Left hindlimb (tissue), 1 donor: ENCODE results near the gene MACF1.

Experiments
- DNase-seq: peaks from one replicate; pipeline ENCODE4 v3.0.0-alpha.2; 2018

MACF1 gene

DNA sequence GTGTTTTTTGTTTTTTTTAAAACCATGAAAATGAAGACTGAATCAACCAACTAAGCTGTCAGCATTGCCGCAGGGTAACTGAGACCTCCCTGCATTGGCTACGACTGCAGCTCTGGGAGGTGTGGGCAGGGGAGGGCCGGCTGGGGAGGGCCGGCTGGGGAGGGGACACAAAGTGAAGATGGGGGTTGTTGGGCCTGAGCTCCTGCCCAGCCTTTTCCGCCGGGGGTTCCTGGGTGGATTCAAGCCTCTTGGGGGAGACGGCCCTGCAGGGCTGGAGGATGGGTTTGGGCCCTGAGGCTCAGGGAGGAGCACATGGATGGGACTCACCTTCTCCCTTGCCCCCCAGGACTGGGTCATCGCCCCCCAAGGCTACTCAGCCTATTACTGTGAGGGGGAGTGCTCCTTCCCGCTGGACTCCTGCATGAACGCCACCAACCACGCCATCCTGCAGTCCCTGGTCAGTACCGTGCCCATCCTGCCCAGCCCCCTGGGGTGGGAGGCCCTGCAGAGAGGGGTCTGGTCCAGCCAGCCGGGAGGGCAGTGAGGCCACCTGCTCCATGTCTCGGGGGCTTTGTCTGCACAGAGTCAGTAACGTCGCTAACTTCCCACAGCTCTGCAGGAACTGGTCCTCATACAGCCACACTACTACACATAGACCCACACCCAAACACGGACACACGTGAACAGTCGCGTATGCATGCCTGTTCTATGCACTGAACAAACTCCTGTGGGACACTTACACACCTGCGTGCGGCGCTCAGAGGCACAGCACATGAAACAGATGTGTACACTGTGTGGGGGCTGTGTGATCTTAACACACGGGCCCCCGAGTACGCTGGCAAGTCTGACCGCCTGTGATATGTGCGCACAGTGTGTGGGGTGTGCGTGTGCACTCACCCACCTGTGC is 318.4 kb downstream of the MACF1 start:
- no peak for DNase-seq

DNA sequence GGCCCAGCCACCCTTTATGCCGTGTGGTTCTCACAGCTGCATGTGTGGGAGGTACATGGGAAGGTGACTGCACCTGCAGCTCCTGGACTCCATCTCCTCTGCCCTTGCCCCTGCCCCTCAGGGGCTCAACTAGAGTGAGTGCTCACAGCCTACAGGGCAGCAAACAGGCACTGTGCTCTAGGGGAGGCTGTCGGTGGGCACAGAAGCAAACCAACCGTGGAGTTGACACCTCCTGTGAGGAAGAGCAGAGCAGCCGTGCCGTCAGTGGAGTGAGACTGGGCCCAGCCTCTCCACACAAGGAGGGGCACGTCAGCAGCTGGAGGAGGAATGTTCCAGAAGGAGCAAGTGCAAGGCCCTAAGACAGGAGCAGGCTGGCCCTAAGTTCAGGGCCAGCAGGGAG is 319.7 kb downstream of the MACF1 start:
- DNase-seq: no peak

DNA sequence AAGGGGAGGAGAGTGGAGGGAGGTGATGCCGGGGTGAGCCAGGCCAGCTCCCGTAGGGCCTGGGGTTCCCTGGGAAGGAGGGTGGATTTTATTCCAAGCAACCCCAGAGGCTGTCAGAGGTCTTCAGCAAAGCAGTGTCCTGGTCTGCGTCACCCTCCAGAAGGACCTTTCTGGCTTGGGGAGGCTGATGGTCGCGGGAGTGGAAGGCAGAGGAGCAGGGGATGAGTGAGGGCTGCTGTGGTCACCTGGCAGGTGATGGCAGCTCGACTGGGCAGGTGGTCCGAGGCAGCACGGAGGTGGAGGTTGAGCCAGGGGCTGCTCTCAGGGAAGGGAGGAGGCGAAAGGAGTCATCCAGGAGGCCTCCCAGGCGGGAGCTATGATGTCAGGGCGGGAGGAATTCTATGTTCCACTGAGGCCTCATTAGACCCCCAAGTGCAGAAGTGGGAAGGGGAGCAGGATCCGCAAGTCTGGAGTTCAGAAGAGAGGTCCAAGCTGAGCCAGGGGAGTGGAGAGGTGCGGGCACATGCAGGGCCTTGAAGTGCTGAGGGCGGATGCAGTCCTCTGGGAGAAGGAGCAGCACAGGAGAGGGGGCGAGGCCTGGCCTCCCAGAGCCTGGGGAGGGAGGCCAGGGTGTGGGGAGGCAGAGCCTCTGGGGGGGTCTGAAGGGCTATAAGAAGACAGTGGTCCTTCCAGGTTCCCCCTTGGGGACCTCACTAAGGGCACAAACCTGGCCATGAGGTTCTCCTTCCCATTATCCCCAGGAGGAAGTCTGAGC is 320.3 kb downstream of the MACF1 start:
- DNase-seq: no peak

DNA sequence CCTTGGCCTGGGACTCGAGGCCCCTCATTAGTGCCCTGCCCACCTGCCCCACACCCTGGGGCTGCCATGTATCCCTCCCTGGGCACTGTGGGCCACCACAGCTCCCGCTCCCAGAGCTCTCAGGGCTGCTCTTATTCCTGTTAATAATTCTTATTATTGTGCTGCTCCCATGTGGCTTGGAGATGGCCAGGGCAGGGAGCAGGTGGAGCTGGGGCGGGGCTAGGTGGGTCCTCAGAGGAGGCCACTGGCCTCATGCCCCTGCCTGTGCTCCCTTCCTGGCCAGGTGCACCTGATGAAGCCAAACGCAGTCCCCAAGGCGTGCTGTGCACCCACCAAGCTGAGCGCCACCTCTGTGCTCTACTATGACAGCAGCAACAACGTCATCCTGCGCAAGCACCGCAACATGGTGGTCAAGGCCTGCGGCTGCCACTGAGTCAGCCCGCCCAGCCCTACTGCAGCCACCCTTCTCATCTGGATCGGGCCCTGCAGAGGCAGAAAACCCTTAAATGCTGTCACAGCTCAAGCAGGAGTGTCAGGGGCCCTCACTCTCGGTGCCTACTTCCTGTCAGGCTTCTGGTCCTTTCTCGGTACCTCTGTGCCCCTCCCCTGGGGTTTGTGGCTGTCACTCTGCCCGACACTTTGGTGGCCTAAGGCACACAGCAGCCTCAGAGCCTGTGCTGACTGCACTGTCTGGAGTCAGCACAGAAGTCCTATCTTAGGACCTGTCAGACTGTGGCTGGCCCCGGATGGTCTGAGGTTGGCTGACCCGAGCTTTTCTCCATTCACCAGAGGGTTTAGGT is 321.1 kb downstream of the MACF1 start:
- DNase-seq: no peak

DNA sequence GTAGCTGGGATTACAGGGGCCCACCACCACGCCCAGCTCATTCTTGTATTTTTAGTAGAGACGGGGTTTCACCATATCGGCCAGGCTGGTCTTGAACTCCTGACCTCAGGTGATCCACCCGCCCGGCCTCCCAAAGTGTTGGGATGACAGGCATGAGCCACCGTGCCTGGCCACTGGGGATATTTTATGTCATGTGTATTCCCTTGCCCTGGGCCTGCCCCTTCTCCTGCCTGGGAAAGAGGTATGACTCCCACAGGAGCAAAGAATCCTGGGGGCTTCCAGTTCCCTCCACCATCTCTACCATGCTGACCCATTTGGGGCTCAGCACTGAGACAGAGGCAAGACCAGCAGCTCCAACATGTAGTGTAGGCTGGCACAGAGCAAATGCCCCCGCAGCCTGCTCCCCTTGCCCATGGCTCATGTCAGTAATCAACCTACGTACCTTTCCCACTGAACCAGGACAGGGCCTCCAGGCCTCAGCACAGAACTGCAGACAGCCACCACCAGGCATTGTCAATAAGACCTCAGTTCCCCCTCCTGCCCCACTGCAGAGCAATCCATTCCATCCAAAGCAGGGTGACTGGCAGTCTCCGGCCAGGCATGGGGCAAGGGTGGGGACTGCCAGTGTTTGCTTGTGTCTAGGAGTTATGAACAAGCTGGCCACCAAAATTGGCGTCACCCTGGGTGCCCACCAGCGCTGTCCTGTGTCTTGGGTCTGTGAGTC is 322.1 kb downstream of the MACF1 start:
- DNase-seq: no peak

DNA sequence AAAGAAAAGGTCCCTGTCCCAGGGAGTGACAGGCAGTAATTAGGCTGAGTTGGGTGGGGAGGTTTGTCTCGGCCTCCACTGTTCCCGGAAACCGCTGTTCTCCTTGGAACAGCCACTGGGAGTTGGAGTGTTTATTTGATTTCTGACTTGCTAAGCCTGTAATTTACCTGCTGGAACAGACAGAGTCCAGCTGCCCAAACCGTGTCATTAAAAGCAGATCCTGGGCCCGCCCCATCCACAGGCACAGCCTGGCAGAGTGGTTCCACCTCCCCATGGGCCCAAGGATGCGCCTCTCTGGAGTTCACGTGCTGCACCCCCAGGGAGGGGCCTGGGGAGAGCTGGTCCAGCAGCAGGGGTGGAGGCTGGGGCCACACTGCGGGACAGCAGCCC is 322.7 kb downstream of the MACF1 start:
- peak; percentile 71 for DNase-seq

DNA sequence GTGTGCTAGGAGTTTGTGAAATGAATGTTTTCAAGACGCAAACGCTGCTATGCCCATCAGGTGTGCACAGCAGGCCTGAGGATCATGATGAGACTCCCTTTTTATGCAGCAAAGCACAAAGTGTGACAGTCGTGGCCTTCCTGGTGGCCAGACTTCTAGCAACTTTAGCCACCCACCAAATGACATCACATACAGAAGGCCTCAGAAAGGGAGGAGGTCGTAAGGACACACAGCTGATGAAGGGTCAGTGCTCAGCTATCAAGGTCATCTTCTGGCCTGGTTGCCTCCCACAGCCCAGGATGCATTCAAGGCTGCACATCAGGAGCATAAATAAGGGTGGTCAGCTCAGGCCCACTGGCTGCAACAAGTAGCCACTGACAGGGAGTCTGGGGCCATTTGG is 323.6 kb downstream of the MACF1 start:
- DNase-seq: no peak

DNA sequence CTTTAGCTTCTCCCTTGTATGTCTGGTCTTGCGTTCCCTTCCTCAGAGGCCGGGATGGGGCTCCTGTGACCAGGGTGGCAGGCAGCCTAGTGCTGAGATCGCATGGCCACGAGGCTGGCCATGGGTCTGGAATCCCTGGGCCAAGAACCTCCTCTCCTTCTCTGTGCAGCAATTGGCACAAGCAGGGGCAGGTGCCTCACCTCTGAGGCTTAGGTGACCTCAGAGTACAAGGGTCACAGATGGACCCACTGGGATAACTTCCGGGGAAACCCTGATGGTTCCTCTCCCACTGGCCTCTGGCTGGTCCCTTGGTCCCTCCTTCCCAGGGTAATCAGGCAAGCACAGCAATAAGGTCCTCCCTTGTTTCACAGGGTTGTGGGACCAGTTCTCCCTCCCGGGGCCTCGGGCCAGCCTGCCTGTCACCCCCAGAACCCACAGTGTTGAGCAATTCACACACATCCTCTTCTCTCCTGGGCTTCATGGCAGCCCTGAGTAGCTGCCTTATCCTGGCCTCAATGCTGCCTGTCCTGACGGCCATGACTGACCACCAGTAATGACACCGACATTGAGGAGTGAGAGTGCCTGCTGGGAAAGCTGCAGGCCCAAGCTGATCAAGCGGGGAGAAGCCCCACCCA is 325.5 kb downstream of the MACF1 start:
- no peak for DNase-seq

DNA sequence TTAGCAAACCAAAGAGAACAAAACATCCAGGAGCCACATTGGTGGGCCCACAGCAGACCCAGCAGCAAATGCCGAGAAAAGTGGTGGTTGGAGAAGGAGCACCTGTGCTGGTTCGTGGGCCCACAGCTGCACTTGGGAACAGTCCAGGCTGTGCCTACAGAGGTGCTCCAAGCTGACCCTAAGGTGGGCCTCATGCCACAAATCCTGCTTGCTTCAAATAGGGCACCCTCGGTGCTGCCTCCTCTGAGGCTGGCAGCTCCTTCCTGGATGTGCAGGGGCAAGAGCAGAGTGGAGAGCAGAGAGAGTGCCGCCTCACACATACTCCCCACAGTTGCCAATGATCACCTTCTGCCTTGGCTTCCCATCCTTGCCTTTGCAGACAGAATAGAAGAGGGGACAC is 327.0 kb downstream of the MACF1 start:
- no peak for DNase-seq

DNA sequence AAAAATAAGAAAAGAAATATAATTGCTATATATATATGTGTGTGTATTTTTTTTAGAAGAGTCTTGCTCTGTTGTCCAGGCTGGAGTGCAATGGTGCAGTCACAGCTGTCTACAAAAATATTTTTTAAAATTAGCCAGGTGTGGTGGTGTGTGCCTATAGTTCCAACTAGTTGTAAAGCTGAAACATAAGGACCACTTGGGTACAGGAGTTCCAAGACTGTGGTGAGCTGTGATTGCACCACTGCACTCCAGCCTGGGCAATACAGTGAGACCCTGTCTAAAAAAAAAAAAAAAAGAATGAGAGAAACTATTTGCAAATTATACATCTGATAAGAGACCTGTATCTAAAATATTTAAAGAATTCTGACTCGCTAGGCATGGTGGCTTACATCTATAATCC is 328.9 kb downstream of the MACF1 start:
- no peak for DNase-seq
